Right lobe of liver (tissue), 4 donors: ENCODE measurements around the gene WDFY1.

ENCODE experiments used
- CTCF ChIP-seq, 4 donors: fragments of 200-600 bp in 3 of 4; fragments of 450-650 bp in 1 of 4; IDR thresholded peaks; one replicate each; pipeline versions ENCODE4 v1.5.1 to v1.8.0; 2016 to 2022; ENCODE audit warnings: antibody characterized with exemption in 4 of 4, mild to moderate bottlenecking in 2 of 4
- POLR2A ChIP-seq: fragments of 450-650 bp; IDR thresholded peaks from one replicate; pipeline ENCODE4 v1.6.1; 2017; ENCODE audit warnings: antibody characterized with exemption, mild to moderate bottlenecking
- donor health status: DM: no; HTN: no; CAD: no.
- donor health status: DM: no; HTN: no; CAD: no.
- donor health status: DM: no; HTN: yes; CAD: no.

DNA sequence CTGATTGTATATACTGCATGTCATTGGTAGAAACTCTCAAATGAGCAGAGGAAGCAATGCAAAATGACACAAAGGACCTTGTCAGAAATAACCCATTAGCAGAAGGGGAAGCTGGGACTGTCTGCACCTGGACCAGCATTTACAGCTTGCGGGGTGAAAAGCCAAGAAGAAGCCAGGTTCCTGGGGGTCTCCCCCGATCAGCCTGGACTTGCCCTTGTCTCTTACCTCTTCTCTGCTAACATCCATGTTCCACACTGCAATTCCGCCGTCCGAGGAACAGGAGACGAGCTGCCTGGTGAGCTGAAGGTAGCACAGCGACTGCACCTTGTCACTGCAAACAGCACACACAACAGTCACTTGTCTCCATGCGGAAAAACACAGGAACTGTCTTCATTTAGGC lies 51.1 kb downstream of the WDFY1 start:
- TF ChIP-seq CTCF (IDR thresholded peaks at IDR 0.05) (no peak), POLR2A (no peak)
